GM19467 (cell line): Measurements from ENCODE around the gene NSUN6.

Experiments
- ATAC-seq: cut with Tn5 transposase; IDR thresholded peaks from one replicate; pipeline ENCODE4 v1.9.1; 2021; ENCODE audit warnings: mild to moderate bottlenecking, moderate library complexity; ENCODE audit not compliant: unreplicated experiment

NSUN6 gene, protein sequence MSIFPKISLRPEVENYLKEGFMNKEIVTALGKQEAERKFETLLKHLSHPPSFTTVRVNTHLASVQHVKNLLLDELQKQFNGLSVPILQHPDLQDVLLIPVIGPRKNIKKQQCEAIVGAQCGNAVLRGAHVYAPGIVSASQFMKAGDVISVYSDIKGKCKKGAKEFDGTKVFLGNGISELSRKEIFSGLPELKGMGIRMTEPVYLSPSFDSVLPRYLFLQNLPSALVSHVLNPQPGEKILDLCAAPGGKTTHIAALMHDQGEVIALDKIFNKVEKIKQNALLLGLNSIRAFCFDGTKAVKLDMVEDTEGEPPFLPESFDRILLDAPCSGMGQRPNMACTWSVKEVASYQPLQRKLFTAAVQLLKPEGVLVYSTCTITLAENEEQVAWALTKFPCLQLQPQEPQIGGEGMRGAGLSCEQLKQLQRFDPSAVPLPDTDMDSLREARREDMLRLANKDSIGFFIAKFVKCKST

DNA sequence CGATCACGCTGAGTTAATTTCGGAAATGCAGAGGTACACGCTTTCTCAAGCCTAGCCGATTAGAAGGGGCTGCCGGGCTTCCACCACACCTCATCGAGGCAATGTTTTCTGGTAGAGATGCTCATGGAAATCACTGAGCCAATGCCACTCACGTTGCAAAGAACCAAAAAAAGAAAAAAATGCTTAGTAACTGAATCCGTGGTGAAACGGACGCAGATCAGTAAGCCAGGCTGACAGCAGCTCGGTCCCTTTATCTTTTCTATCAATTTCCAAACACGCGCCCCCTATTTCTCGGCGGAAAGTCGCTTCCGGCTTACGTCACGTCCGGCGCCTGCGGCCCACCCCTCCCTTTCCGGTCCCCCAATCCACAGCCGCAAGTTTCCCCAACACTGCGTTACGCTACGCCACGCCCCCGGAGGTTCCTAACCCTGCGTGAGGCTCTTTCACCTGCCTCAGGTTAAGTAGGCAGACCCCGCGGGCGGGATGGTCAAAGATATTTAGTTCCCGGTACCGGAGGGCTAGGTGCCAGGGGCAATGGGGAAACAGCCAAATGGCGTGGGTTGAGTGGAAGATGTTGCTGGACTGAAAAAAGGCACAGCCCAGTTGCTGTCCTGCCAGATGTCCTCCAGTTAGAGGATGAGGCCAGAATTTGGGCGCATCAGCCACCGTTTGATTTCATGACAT is at the start of gene NSUN6:
Gene NSUN6, minus strand, starts transcription at position 264 of the 684 bp plus-strand sequence. CDS start 384 bp downstream, outside the sequence.
- ATAC-seq = peak; percentile 98

DNA sequence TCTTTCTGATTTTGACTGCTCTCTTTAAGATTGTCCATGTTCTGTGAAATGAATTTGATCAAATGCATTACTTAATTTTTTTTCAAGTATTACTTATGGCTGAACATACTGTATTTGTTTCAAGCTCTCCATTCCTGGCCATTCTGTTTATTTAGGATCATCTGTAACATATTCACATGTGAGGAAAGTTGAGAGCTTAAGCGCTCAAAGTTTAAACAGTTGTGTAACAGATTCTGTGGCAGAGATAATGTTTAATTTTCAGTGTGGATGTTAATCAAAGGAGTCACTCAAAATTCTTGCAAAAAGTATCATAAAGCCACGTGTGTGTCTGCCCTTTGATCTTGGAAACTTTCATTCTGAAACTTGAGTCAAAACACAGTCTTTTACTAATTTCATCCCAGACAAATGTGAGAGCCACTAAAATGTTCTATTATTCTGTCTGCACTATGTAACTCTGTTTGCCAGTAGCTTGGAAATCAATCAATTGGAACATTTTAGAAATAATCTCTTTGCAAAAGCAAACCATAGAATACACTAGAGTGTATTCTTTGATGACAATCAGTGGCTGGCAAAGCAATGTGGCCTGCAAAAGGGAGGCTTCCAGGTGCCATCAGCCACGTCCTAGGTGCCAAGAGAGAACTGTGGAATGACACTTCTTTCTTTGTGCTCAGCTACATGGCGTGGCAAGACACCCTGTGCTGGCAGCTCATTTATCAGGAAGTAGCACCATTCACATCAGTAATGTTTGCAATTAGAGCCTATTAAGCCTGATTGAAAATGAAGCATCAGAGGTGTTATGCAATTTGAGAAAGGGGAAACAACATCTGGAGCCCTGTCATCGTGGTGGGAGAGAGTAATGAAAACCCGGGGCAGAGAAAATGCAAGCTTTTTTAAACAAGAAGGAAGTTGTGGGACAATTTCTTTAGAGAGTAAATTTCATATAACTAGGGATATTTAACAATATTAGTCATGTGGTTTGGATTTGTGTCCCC is 48.8 kb upstream of the NSUN6 start:
- no peak for ATAC-seq

DNA sequence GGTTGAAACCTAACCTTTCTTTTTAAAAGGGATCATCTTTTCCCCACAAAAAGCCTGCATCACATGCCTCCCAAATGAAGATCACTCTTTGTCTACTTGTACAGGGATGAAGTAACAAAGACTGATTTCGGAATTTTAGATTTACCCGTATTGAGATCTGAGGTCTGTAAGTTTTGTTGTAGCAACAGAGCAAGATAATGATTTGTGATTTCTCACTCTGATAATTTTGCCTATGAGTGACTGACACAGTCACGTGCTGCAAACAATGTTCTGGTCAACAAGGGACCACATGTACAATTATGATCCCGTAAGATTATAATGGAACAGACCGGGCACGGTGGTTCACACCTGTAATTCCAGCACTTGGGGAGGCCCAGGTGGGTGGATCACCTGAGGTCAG is 39.2 kb upstream of the NSUN6 start:
- no peak for ATAC-seq

DNA sequence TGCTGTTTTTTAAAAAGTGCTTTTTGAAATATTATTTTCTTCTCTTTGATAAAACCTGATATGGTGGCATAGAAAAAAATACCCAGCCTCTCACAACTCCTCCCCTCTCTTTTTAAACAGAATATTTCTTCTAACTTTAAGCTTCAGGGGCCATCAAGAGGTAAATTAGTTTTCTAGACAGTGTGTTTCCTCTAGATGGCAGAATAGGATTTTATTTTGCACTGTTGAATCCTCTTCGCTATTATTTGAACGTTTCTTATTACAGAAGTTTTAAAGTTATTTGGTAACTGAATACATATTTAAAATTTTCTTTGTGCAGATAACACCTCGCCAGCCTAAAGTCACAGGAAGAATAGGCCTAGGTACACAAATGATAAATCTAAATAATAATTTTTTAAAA is 38.1 kb upstream of the NSUN6 start:
- ATAC-seq = no peak

DNA sequence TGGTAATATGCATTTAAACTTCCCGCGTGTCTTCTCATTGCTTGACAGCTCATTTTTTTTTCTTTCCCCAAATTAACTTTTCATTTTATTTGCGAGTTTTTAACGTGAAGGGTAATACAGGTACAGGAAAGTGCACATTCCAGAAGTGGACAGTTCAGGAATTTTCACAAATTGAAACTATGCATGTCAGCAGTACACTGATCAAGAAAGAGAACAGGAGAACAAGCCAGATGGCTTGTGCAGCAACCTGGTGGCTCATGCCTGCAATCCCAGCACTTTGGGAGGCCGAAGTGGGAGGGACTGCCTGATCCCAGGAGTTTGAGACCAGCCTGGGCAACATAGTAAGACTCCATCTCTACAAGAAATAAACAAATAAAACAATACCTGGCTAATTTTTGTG is 36.3 kb upstream of the NSUN6 start:
- no peak for ATAC-seq

DNA sequence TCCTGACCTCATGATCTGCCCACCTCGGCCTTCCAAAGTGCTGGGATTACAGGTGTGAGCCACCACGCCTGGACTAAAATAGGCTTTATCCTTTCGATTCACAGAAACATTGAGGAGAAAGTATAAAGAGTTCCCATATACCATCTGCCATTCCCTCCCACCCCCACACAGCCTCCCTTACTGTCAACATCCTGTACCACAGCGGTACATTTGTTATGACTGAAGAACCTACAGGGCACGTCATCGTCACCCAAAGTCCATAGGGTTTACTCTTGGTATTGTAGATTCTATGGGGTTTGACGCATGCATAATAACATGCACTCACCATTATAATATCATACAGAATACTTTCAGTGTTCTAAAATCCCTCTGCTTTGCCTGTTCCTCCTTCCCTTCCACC is 35.8 kb upstream of the NSUN6 start:
- ATAC-seq = no peak

DNA sequence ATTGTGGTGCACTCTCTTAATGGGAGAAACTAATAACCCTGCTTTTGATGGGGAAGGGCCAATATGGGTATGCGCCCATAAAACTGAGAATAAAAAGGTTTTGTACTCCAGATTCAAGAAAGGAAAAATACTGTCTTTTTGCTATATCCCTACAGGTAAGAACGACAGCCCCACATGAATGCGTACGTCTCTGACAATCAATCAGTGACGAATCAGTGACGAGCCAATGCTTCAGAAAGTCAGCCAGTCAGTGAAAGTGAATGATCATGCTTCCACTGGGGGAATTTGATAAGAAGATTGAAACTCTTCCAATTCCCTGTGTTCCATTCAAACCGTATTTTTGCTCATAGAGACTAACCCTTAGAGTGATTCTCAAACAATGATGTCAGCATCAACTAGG is 34.2 kb upstream of the NSUN6 start:
- no peak for ATAC-seq

DNA sequence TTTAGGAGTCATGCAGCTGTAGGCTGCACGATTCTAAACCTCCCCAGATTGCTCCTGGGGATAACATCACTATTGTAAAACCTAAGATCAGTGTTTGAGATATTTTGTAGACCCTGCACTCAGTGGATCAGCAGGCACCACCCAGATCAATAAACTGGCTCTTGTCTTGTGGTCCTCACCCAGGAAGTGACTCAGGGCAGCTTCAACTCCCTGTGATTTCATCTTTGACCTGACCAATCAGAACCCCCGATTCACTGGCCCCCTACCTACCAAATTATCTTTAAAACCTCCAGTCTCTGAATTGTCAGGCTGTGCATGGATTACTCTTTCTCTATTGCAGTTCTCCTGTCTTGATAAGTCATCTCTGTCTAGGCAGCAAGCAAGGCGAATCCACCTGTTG is 33.6 kb upstream of the NSUN6 start:
- ATAC-seq = no peak

DNA sequence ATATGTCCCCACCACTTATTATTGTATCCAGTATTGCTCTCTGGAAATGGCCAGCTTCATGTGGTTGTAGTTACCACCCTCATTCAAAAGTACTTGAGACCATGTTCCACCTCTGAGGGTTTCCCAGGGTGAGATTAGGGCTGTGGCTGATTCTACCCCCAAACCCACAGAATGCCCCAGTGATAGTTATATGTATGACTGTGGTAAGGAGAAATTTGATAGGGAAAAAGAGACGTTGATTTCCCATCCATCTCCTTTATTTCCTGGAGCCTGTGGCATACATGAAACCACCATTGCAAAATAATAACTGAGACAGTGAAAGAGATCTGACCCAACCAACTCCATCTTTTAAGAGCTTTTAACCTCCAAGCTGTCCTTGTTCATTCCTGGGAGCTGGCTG is 33.0 kb upstream of the NSUN6 start:
- ATAC-seq = no peak

DNA sequence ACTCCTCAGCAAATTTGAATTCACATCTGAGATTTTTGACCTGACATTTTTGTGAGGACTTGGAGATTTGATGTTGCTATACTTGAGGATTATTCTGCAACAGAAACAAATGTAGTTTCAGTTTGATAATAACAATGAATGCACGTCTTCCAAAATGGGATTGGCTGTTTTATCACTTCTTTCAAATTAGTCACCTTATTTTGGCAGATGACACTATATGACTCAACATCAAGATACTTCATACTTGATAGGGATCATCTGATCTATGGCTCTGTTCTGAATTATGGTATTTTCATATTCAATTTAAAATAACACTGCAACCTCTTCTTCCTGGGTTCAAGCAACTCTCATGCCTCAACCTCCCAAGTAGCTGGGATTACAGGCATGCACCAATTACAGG is 32.0 kb upstream of the NSUN6 start:
- ATAC-seq = no peak

DNA sequence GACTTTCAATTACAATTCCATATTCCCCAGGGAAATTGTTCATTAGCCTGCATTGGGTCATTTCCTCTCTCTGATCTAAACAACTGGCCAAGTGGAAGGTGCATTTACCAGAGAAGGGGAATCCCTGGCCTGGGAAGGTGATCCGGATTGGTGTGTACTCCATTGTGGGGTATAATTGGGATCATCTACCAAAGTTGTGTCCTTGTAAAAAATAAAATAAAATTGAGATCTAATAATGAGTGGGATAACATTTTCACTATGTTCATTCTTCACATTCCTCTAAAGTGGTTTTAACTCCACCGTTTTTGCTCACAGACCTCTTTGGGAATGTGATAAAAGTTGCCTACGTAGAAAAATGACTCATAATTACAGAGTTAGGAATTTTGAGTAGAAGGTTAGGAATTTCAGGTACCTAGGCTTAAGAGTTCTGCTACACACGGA is 30.6 kb upstream of the NSUN6 start:
- ATAC-seq = no peak

DNA sequence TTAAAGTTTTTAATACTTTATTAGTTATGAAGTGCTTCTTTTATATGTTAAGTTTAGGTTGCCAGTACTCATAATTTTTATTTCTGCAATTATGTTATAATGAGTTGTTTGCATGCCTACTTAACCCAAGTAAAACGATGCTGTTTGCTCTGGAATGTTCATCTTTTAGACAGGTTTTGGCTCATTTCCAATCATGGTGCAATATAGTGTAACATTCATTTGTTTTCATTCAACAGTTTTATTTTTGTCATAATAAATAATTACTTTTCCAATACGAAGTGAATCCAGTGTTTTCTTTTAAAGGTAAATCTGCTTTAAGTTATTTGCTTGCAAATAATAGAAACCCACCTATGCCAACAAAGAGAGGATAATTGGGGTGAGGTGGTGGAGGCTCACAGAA is 30.0 kb upstream of the NSUN6 start:
- no peak for ATAC-seq

DNA sequence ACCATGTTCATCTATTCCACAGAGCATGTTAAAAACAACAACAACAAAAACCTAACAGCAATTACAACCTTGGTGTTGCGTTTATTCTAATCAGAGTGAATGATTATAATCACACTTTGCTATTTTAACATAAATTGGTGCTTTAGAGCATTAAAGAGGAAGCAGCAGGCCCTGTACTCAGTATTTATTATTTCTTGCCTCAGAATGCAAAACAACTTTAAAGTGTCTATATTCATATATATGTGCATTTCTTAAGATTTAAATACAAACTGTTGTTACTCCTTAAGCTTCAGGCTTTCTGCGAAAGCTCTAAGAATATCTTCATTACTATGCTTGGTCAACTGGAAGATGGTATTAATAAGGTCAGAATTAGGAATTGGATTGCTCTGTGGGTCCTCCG is 29.4 kb upstream of the NSUN6 start:
- no peak for ATAC-seq

DNA sequence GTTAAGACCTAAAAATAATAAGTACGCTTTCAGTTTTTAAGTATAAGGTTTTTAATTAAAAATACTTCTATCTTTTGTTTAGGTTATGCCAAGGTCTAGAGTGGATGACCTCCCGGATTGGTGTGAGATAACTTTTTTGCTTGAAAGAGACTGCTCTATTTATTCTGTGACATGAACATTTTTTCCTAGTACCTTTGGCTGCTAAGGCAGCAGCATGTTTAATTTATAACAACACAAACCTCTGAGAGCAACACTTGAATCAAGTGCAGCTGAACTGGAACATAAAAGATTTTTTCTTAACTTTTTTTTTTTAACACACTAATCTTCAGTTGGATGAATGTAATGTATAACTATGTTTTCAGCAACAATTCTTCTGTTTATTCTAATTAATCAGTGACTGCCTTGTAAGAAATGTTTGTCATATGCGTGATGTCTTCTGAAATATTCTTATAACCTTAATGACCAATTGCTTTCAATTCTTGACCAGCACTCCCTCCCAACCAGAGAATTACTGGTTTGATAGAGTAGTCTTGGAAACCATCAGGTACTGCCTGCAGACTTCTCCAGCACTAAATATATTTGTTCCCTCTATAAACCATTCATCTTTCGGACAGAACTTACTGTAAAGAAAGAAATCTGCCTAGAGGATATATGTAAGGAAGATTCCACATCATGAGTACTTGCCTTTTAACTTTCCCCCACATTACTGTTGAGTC is 23.9 kb upstream of the NSUN6 start:
- no peak for ATAC-seq

DNA sequence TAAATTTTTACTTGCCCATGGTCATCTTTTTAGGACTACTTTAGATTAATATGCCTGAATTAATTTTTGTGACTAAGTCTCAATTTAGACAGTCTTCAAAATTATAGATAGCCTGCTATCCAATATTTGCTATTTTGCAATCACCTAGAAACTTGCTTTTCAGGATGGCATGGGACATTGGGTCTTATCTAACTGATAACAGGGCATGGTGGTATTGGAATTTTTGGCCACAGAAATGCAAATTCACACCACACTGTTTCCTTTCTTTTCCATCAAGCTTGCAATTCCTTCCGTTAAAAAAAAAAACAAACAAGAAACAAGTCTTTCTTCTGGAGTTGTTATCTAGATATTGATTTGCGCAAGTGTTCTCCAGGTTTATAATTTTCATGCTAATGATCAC is 16.6 kb upstream of the NSUN6 start:
- no peak for ATAC-seq

DNA sequence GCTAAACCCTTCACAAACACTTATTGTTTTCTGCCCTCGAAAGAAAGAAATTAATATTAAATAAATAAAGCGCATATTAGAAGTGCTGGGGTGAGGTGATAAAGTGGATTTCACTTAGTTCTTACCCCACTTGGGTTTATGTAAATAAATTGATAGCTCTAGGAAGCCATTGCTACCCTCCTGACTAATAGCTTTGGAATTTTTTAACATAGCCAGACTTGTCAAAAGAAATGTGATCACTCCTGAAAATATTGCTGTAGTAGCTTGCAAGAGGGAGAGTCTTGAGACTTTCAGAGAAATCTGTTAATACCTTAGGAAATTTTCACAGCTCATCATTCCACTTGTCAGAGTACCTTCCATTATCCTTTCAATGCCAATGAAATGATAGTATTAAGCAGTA is 15.4 kb upstream of the NSUN6 start:
- ATAC-seq = no peak

DNA sequence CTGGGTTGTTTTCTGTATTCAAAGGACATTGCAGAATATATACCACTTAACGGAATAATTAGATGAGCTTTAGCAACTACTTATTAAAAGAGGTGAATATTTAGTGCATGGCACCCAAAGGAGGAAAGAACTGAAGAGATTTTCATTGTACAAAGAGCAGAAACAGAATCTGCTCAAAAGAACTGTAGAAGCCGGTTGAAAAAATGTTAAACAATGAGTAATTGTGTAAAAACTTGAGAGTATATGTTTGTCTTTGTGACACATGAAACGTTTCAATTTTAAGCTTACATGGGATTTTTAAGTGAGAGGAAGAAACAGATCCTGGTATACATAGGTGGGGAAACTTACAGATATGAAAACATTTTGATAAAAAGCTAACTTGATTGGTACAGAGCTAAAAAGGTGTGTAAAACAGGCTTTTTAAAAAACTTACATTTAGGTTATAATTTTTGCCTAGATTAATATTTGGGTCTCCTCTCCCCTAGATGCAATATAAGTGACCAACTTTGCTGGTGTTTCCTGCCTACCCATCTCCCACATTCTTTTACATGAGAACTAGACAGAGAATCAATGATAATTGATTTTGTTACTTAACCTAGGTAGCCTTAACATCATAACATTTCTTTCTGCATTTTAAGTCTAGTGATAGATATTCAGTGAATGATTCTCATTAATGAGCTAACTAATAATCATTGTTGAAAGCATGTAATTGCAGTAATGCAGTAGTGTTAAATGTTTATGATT is 14.6 kb upstream of the NSUN6 start:
- ATAC-seq = no peak

DNA sequence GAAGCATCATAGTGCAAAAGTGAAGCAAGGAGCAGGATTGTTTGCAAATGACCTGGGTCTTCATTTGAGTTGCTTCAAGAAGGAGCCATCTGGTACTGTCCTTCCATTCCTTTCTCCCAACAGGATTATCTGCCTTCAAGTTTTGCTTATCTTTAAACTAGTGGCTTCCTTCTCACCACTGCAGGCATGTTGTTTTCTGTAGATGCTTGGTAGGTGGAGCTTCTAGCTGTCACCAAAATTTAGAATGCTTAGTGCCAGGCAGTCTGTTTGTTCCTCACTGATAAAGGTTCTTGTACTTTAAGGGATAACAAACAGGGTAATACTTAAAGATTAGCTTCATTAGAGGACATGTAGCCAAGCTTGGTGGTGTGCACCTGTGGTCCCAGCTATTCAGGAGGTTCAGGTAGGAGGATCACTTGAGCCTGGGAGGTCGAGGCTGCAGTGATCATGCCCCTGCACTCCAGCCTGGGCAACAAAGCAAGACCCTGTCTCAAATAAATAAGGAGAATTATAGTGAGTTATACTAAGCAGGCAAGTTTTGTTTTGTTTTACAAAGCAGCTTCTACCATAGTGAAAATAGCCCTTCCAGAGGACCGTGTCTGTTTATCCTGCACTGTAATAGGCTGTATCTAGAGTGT is 13.6 kb upstream of the NSUN6 start:
- no peak for ATAC-seq

DNA sequence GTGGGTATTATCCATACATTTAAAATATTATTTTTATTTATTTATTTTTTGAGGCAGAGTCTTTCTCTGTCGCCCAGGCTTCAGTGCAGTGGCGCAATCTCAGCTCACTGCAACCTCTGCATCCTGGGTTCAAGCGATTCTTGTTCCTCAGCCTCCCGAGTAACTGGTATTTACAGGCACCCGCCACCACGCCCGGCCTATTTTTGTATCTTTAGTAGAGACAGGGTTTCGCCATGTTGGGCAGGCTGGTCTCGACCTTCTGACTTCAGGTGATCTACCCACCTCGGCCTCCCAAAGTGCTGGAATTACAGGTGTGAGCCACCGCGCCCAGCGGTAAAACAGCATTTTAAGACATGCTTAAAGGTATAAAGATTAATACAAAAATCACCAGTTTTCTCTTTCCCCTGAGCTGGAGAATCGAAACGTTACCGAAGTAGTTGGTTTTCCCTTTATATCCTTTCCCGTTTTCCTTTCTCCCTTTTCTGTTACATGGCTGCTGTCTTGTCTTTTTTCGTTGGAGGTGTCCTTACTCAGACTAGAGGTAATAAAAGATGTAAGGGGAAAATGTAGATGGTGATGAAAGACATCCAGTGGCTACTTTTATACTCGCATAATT is 9.5 kb upstream of the NSUN6 start:
- no peak for ATAC-seq
